M059J (cell line): Measurements from ENCODE around the gene EXOSC2. TPM values are rescaled to one million over a fixed set of nuclear protein-coding genes. Genes with fewer than 3 reads are reported as not detected.
A peak's percentile ranks its signal among the peaks of the same experiment; 100 is the strongest.

ENCODE experiments used
- DNase-seq: peaks from one replicate; pipeline ENCODE4 v3.0.0-alpha.2; 2012; ENCODE audit warnings: low read depth
- total RNA-seq: library from RNA; depleted of rRNA; stranded (reverse); fragments of >200 nt; shearing (Covaris generic); gene quantifications from 2 replicates; pipeline ENCODE4 v1.2.3, GENCODE V29; 2014; rRNA removed

Gene EXOSC2
- total RNA-seq, result 27.4 and 44.1 TPM in 2 replicates

GRCh38 chr9:130693426-130694191 is at the start of gene EXOSC2:
Gene EXOSC2 (plus strand): TSS chr9:130693780. CDS start chr9:130693792, 12 bp downstream.
- peak; percentile 99 for DNase-seq

GRCh38 chr9:130651221-130651620 is 42.4 kb upstream of the EXOSC2 start:
- DNase-seq, result no peak

GRCh38 chr9:130651752-130652151 is 41.8 kb upstream of the EXOSC2 start:
- DNase-seq, result no peak

GRCh38 chr9:130654879-130655278 is 38.7 kb upstream of the EXOSC2 start:
- DNase-seq, result no peak

- DNase-seq, result no peak
Measured at GRCh38 chr9:130658893-130659698, 34.5 kb upstream of the EXOSC2 start.

GRCh38 chr9:130659699-130660248 is 33.8 kb upstream of the EXOSC2 start:
- DNase-seq, result no peak

GRCh38 chr9:130660326-130660682 is 33.3 kb upstream of the EXOSC2 start:
- DNase-seq, result no peak

- peak; percentile 20 for DNase-seq
Measured at GRCh38 chr9:130660683-130661450, 32.7 kb upstream of the EXOSC2 start.

- DNase-seq, result no peak
Measured at GRCh38 chr9:130661451-130662098, 32.0 kb upstream of the EXOSC2 start.

- DNase-seq, result no peak
Measured at GRCh38 chr9:130662099-130662969, 31.2 kb upstream of the EXOSC2 start.

GRCh38 chr9:130662970-130663257 is 30.7 kb upstream of the EXOSC2 start:
- no peak for DNase-seq

- peak; percentile 22 for DNase-seq
Measured at GRCh38 chr9:130663258-130663976, 30.2 kb upstream of the EXOSC2 start.

- no peak for DNase-seq
Measured at GRCh38 chr9:130663977-130664250, 29.7 kb upstream of the EXOSC2 start.

- DNase-seq, result peak; percentile 23
Measured at GRCh38 chr9:130664251-130665028, 29.1 kb upstream of the EXOSC2 start, which contains the start of gene PRDM12. Gene PRDM12 (plus strand): TSS chr9:130664594. CDS start chr9:130664654, 60 bp downstream.

- DNase-seq, result no peak
Measured at GRCh38 chr9:130665029-130665430, 28.6 kb upstream of the EXOSC2 start.

- no peak for DNase-seq
Measured at GRCh38 chr9:130665431-130666392, 27.9 kb upstream of the EXOSC2 start.

GRCh38 chr9:130666393-130667119 is 27.0 kb upstream of the EXOSC2 start:
- no peak for DNase-seq

- DNase-seq, result peak; percentile 31
Measured at GRCh38 chr9:130667120-130667435, 26.5 kb upstream of the EXOSC2 start.
